HepG2 (cell line): ENCODE measurements around the gene PJA2. TPM values are rescaled to one million over a fixed set of nuclear protein-coding genes. Genes with fewer than 3 reads are reported as not detected.

Experiments
- ARNTL ChIP-seq: sonication (generic); formaldehyde crosslinking; IDR thresholded peaks from 2 replicates; pipeline ENCODE4 v1.4.0; 2020; ENCODE audit warnings: mild to moderate bottlenecking, missing genetic modification reagents
- CEBPG ChIP-seq: IDR thresholded peaks from 2 replicates; pipeline ENCODE4 v1.6.1; 2016
- GFI1 ChIP-seq: sonication (generic); formaldehyde crosslinking; IDR thresholded peaks from 2 replicates; pipeline ENCODE4 v1.5.0; 2020; ENCODE audit warnings: missing genetic modification reagents, mild to moderate bottlenecking, borderline replicate concordance
- RBFOX2 ChIP-seq: fragments of 200-400 bp; formaldehyde crosslinking; IDR thresholded peaks from 2 replicates; pipeline ENCODE4 v1.6.1; 2017; ENCODE audit warnings: low read depth, mild to moderate bottlenecking, low read length
- REL ChIP-seq: sonication (generic); formaldehyde crosslinking; conservative IDR thresholded peaks from 2 replicates; pipeline ENCODE4 v1.8.0; 2022; ENCODE audit warnings: mild to moderate bottlenecking, missing genetic modification reagents, moderate library complexity
- ZFAT ChIP-seq: sonication (generic); formaldehyde crosslinking; conservative IDR thresholded peaks from 2 replicates; pipeline ENCODE4 v1.8.1; 2023; ENCODE audit warnings: missing genetic modification reagents, inconsistent platforms
- ZNF101 ChIP-seq: sonication (generic); formaldehyde crosslinking; IDR thresholded peaks from 2 replicates; pipeline ENCODE4 v1.4.0; 2020; ENCODE audit warnings: mild to moderate bottlenecking, low read depth, missing genetic modification reagents, borderline replicate concordance
- ZNF205 ChIP-seq: IDR thresholded peaks from 2 replicates; pipeline ENCODE4 v1.6.1; 2018; ENCODE audit warnings: missing biosample characterization, missing genetic modification reagents
- ZNF232 ChIP-seq: sonication (generic); formaldehyde crosslinking; IDR thresholded peaks from 2 replicates; pipeline ENCODE4 v1.4.0; 2020; ENCODE audit warnings: missing genetic modification reagents, borderline replicate concordance
- ZNF556 ChIP-seq: sonication (generic); formaldehyde crosslinking; IDR thresholded peaks from 2 replicates; pipeline ENCODE4 v1.4.0; 2020; ENCODE audit warnings: mild to moderate bottlenecking, missing genetic modification reagents, borderline replicate concordance
- ZNF615 ChIP-seq: sonication (generic); formaldehyde crosslinking; IDR thresholded peaks from 2 replicates; pipeline ENCODE4 v1.5.0; 2020; ENCODE audit warnings: mild to moderate bottlenecking, missing genetic modification reagents, borderline replicate concordance
- ZNF749 ChIP-seq: sonication (generic); formaldehyde crosslinking; IDR thresholded peaks from 2 replicates; pipeline ENCODE4 v1.8.0; 2022; ENCODE audit warnings: mild to moderate bottlenecking, missing genetic modification reagents, moderate library complexity, borderline replicate concordance
- ZNF768 ChIP-seq: sonication (generic); formaldehyde crosslinking; IDR thresholded peaks from 2 replicates; pipeline ENCODE4 v1.4.0; 2020; ENCODE audit warnings: missing genetic modification reagents
- ZNF816 ChIP-seq: sonication (generic); formaldehyde crosslinking; IDR thresholded peaks from 2 replicates; pipeline ENCODE4 v1.8.0; 2022; ENCODE audit warnings: missing genetic modification reagents, mild to moderate bottlenecking, borderline replicate concordance
- polyA plus RNA-seq, 8 experiments: library from polyadenylated mRNA; depleted of rRNA in 3 of 8; stranded (reverse) in 7 of 8; unstranded in 1 of 8; fragments of >200 nt; fragmentation: Illumina TruSeq in 4 of 8; extraction: Trizol in 4 of 8; gene quantifications; 2 replicates each; pipeline versions ENCODE4 v1.2.1 to v1.2.3, GENCODE V29; 2011 to 2016; ENCODE audit warnings: low read depth in 4 of 8, missing spikeins in 1 of 8, mixed read lengths in 1 of 8; ENCODE audit not compliant: insufficient read depth in 1 of 8
- total RNA-seq, 5 experiments: library from RNA; depleted of rRNA; stranded (reverse); fragments of >200 nt; fragmentation: Illumina TruSeq; extraction: Trizol; gene quantifications; 2 replicates each; pipeline ENCODE4 v1.2.3, GENCODE V29; 2016; ENCODE audit warnings: low read depth in 1 of 5
- TF ChIP-seq, protein P1 (sequence below): sonication (generic); formaldehyde crosslinking; IDR thresholded peaks from 2 replicates; pipeline ENCODE4 v1.5.1; 2020; ENCODE audit warnings: missing genetic modification reagents, mild to moderate bottlenecking, borderline replicate concordance
- TF ChIP-seq, protein P2 (sequence below): sonication (generic); formaldehyde crosslinking; IDR thresholded peaks from 2 replicates; pipeline ENCODE4 v1.5.0; 2020; ENCODE audit warnings: mild to moderate bottlenecking, missing genetic modification reagents
- TF ChIP-seq, protein P3 (sequence below): sonication (generic); formaldehyde crosslinking; IDR thresholded peaks from 2 replicates; pipeline ENCODE4 v1.9.0; 2022; ENCODE audit warnings: missing genetic modification reagents, mild to moderate bottlenecking, borderline replicate concordance
- TF ChIP-seq, protein P4 (sequence below): sonication (generic); formaldehyde crosslinking; IDR thresholded peaks from 2 replicates; pipeline ENCODE4 v1.8.0; 2022; ENCODE audit warnings: mild to moderate bottlenecking, missing genetic modification reagents, moderate library complexity
- TF ChIP-seq, protein P5 (sequence below): IDR thresholded peaks from 2 replicates; pipeline ENCODE4 v1.6.1; 2016; ENCODE audit warnings: missing compliant biosample characterization, missing genetic modification reagents, borderline replicate concordance

The PJA2 gene
- total and polyA plus RNA-seq, 2 of the 13 experiments (the other 11 are each of a cell fraction or from before 2014, with no cell fraction given), result 39.4 to 41.4 TPM

DNA sequence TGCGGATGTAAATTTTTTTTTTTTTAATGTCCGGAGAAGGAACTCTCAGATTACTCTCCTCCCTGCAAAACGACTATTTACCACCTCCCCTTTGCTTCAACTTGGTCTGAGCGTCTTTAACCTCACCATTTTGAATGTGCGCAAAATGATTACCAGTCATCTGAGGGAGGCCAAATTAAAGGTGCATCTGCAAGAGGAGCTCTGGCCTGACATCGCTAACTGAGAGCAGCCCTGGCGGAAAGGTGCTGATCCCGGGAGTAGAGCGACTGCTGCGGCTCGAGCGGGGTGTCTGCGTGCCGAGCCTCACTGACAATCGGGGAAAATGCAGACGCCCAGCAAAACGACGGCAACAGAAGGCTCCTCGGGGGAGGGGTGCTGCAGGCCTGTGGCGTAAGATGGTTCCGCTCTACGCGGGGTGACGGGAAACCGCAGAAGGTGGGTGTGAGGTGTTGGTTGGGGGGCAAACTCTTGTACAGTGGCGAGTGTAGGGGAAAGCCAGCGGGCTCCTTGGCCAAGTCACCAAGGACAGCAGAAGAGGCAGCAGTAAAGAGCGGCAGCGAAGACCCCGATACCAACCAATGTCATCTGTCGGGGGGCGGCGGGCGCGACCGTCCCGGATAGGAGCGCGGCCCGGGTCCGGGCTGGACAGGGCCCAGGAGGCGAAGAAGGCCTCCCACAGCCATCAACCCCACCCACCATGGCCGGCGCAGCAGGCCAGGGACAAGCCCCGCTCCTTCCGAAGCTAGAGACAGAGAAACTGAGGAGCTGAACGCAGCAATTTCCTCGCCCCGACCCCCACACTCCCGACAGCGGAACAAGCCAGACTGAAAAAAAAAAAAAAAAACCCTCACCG, 557 bp downstream of the PJA2 start (continued):
- TF ChIP-seq, protein P1, sequence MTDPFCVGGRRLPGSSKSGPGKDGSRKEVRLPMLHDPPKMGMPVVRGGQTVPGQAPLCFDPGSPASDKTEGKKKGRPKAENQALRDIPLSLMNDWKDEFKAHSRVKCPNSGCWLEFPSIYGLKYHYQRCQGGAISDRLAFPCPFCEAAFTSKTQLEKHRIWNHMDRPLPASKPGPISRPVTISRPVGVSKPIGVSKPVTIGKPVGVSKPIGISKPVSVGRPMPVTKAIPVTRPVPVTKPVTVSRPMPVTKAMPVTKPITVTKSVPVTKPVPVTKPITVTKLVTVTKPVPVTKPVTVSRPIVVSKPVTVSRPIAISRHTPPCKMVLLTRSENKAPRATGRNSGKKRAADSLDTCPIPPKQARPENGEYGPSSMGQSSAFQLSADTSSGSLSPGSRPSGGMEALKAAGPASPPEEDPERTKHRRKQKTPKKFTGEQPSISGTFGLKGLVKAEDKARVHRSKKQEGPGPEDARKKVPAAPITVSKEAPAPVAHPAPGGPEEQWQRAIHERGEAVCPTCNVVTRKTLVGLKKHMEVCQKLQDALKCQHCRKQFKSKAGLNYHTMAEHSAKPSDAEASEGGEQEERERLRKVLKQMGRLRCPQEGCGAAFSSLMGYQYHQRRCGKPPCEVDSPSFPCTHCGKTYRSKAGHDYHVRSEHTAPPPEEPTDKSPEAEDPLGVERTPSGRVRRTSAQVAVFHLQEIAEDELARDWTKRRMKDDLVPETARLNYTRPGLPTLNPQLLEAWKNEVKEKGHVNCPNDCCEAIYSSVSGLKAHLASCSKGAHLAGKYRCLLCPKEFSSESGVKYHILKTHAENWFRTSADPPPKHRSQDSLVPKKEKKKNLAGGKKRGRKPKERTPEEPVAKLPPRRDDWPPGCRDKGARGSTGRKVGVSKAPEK (CRISPR knock-in tag), result 0 out of 2 replicates have a peak, but pooled peaks have one; percentile 26
- no peak for TF ChIP-seq ZFAT (CRISPR knock-in tag)
- 0 out of 2 replicates have a peak, but pooled peaks have one; percentile 55 for TF ChIP-seq ZNF816 (CRISPR knock-in tag)
- TF ChIP-seq CEBPG (CRISPR knock-in tag), result peak; percentile 12; the same call in 1 of the 2 replicates
- TF ChIP-seq ZNF749 (CRISPR knock-in tag), result 0 out of 2 replicates have a peak, but pooled peaks have one; percentile 22
- TF ChIP-seq, protein P2, sequence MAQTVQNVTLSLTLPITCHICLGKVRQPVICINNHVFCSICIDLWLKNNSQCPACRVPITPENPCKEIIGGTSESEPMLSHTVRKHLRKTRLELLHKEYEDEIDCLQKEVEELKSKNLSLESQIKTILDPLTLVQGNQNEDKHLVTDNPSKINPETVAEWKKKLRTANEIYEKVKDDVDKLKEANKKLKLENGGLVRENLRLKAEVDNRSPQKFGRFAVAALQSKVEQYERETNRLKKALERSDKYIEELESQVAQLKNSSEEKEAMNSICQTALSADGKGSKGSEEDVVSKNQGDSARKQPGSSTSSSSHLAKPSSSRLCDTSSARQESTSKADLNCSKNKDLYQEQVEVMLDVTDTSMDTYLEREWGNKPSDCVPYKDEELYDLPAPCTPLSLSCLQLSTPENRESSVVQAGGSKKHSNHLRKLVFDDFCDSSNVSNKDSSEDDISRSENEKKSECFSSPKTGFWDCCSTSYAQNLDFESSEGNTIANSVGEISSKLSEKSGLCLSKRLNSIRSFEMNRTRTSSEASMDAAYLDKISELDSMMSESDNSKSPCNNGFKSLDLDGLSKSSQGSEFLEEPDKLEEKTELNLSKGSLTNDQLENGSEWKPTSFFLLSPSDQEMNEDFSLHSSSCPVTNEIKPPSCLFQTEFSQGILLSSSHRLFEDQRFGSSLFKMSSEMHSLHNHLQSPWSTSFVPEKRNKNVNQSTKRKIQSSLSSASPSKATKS (CRISPR knock-in tag), result peak; percentile 53; the same call in 1 of the 2 replicates
- 0 out of 2 replicates have a peak, but pooled peaks have one; percentile 39 for TF ChIP-seq ZNF101 (CRISPR knock-in tag)
- TF ChIP-seq, protein P3, sequence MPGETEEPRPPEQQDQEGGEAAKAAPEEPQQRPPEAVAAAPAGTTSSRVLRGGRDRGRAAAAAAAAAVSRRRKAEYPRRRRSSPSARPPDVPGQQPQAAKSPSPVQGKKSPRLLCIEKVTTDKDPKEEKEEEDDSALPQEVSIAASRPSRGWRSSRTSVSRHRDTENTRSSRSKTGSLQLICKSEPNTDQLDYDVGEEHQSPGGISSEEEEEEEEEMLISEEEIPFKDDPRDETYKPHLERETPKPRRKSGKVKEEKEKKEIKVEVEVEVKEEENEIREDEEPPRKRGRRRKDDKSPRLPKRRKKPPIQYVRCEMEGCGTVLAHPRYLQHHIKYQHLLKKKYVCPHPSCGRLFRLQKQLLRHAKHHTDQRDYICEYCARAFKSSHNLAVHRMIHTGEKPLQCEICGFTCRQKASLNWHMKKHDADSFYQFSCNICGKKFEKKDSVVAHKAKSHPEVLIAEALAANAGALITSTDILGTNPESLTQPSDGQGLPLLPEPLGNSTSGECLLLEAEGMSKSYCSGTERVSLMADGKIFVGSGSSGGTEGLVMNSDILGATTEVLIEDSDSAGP (CRISPR knock-in tag), result peak; percentile 75
- TF ChIP-seq RBFOX2, result no peak
- peak; percentile 43; the same call in 1 of the 2 replicates for TF ChIP-seq ZNF232 (CRISPR knock-in tag)
- TF ChIP-seq ZNF205 (CRISPR knock-in tag), result peak; percentile 33; the same call in 1 of the 2 replicates
- TF ChIP-seq, protein P4, sequence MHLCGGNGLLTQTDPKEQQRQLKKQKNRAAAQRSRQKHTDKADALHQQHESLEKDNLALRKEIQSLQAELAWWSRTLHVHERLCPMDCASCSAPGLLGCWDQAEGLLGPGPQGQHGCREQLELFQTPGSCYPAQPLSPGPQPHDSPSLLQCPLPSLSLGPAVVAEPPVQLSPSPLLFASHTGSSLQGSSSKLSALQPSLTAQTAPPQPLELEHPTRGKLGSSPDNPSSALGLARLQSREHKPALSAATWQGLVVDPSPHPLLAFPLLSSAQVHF (CRISPR knock-in tag), result peak; percentile 53; the same call in 1 of the 2 replicates
- TF ChIP-seq ZNF768, result peak; percentile 31
- no peak for TF ChIP-seq ZNF556 (CRISPR knock-in tag)
- peak; percentile 86; the same call in 1 of the 2 replicates for TF ChIP-seq REL (CRISPR knock-in tag)
- TF ChIP-seq, protein P5, sequence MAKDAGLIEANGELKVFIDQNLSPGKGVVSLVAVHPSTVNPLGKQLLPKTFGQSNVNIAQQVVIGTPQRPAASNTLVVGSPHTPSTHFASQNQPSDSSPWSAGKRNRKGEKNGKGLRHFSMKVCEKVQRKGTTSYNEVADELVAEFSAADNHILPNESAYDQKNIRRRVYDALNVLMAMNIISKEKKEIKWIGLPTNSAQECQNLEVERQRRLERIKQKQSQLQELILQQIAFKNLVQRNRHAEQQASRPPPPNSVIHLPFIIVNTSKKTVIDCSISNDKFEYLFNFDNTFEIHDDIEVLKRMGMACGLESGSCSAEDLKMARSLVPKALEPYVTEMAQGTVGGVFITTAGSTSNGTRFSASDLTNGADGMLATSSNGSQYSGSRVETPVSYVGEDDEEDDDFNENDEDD (CRISPR knock-in tag), result 0 out of 2 replicates have a peak, but pooled peaks have one; percentile 19
- 0 out of 2 replicates have a peak, but pooled peaks have one; percentile 63 for TF ChIP-seq GFI1
- TF ChIP-seq ARNTL, result no peak; the same call in 1 of the 2 replicates
- TF ChIP-seq ZNF615, result peak; percentile 88; the same call in 1 of the 2 replicates
